ENCODE measurements around the gene B3GALNT2.

The B3GALNT2 gene

DNA sequence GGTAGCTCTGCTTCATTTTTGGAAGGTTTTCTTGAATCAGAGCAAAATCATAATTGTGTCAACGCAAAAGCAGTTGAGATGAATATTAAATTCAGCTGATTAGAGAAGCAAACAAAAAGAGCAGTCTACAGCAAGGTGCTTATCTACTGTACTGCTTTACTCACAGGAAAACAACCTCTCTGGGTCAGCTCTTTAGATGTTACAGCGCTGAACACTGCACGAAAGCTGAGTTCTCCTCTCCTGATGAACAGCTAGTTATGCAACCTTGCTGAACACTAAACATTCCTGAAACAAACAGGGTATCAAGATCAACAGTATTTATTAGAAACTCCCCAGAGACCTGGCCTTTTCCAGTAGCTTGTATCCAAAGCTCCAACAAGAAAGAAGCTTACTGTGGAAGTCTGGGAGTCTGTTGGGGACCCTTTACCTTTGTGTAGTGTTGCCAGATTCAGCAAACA lies 95.7 kb downstream of the B3GALNT2 start:
- DNase-seq = no peak

DNA sequence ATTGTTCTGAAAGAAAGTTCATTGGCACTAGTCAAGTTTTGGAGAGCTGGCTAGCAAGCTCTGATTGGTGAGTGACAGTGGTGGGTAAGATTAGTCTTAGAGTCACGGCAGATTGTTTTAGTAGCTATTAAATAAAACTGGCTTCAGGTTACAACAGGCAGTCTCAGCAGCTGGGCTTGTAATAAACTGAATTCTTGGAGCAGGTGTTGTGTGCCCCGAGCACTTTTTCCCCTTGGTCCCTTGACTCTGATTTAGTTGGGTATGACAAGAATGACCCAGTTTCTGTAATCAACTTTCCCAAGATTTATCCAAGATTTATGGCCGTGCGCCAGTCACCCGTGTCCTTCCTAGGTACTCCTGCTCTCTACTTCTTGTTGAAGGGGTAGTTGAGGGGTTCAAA lies 96.8 kb downstream of the B3GALNT2 start:
- DNase-seq = no peak

DNA sequence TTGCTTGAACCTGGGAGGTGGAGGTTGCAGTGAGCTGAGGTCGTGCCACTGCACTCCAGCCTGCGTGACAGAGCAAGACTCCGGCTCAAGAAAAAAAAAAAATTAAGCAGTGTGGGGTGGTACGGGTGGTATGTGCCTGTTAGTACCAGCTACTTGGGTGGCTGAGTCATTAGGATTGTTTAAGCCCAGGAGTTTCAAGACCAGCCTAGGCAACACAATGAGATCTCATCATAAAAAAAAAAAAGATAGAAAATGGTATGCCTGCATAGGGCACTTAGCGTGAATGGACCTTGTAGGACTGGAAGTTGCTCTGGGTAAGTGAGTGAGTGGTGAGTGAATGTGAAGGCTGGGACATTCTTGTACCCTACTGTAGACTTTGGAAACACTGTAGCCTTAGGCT lies 100.1 kb downstream of the B3GALNT2 start:
- DNase-seq = no peak

DNA sequence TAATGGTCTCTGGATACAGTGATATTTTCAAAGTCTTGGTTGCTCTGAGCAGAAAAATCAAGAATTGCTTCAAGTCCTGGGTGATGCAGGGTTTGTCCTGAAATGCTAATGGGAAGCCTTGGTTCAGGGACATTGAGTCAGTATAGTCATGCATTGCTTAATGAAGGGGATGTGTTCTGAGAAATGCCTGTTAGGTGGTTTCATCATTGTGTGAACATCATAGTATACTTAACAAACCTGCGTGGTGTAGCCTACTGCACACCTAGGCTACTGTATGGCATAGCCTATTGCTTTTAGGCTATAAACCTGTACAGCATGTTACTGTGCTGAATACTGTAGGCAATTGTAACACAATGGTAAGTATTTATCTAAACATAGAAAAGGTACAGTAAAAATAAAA lies 100.7 kb downstream of the B3GALNT2 start:
- no peak for DNase-seq

DNA sequence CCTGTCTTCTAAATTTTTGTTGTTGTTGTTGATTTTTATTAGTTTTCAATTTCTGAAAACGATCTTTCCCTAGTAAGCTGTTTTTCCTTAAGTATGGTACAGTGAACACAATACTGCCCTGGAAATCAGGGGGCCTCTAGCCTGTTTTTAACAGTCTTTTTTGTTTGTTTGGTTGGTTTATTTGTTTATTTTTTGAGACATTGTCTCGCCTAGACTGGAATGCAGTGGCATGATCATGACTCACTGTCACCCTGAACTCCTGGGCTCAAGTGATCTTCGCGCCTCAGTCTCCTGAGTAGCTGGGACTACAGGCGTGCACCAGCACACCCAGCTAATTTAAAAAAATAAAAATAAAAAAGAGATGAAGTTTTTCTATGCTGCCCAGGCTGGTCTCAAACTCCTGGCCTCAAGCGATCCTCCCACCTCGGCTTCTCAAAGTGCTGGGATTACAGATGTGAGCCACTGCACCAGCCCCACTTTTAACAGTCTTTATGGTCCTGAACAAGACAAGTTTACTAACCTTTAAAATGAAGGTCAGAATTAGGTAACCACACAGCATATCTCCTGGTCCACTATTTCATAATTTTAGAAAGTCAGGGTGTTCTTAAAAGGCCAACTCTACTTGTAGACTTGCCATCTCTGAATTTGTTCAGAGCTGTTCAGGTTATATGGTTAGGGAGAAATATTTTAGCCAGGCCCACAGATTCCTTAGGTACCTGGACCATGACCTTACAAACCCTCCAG lies 101.6 kb downstream of the B3GALNT2 start:
- DNase-seq = no peak

DNA sequence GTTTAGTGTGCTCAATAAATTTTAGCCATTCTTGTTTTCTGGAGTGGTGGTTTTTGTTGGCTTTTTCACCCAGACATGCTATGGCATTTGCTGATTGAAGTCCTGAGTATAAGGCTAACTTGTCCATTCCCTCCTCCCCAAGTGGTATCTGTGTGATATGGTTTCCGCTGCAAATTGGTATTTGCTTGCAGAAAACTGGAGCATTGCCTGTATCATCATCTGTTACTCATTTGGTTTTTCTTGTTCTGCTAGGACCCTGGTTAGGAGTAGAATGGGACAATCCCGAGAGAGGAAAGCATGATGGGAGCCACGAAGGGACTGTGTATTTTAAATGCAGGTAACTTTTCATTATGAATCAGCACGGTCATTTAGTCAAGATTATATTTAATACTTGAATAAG lies 103.0 kb downstream of the B3GALNT2 start:
- DNase-seq = no peak
